HG02678 (cell line): ENCODE data around the gene GJB6.

Experiments
- ATAC-seq: cut with Tn5 transposase; IDR thresholded peaks from one replicate; pipeline ENCODE4 v1.9.1; 2021; ENCODE audit warnings: mild to moderate bottlenecking, moderate library complexity; ENCODE audit not compliant: unreplicated experiment

The GJB6 gene

DNA sequence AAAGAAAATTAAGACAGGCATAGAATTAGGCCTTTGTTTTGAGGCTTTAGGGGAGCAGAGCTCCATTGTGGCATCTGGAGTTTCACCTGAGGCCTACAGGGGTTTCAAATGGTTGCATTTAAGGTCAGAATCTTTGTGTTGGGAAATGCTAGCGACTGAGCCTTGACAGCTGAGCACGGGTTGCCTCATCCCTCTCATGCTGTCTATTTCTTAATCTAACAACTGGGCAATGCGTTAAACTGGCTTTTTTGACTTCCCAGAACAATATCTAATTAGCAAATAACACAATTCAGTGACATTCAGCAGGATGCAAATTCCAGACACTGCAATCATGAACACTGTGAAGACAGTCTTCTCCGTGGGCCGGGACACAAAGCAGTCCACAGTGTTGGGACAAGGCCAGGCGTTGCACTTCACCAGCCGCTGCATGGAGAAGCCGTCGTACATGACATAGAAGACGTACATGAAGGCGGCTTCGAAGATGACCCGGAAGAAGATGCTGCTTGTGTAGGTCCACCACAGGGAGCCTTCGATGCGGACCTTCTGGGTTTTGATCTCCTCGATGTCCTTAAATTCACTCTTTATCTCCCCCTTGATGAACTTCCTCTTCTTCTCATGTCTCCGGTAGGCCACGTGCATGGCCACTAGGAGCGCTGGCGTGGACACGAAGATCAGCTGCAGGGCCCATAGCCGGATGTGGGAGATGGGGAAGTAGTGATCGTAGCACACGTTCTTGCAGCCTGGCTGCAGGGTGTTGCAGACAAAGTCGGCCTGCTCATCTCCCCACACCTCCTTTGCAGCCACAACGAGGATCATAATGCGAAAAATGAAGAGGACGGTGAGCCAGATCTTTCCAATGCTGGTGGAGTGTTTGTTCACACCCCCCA is 43.2 kb downstream of the GJB6 start:
- no peak for ATAC-seq

DNA sequence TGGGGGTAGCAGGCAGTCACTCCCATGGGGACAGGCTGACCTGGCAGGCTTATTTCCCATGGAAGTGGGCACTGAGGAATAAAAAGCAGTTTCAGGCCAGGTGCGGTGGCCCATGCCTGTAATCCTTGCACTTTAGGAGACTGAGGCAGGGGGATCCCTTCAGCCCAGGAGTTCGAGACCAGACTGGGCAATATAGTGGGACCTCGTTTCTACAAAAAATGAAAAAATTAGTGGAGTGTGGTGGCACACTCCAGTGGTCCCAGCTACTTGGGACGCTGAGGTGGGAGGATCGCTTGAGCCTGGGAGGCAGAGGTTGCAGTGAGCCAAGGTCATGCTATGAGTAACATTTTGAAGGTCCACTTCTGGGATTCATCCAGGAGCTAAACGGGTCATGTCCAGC is 45.3 kb downstream of the GJB6 start:
- no peak for ATAC-seq

DNA sequence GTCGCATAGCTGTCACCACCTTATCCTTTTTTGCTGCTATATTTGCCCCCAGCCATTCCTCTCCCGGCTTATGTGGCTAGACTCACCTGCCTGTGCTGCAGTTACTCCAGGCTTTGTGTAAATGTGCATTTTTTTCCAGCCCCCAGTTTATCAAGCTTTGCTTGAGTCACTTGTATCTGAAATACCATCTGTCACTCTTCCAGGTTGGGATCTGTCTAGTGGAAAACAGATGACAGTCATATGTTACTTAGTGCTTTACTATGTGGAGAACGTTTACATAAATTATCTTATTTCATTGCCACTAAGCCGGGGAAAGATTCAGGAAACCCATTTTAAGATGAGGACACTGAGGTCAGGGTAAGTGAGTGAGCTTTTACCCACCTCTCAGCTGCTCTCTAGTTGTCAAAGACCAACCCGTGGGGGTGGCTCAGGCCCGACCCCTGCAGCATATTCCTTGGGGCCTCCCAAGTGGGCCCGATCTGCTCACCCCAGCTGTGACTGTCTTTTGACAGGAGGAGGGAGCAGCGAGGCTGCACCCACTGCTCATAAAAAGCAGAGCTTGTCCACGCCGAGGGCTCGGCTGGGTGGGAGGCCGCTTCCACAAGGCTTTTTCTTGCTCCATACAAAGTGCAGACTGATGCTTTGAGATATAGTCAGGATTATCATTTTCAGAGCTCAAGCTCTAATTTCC is 46.6 kb downstream of the GJB6 start:
- no peak for ATAC-seq

DNA sequence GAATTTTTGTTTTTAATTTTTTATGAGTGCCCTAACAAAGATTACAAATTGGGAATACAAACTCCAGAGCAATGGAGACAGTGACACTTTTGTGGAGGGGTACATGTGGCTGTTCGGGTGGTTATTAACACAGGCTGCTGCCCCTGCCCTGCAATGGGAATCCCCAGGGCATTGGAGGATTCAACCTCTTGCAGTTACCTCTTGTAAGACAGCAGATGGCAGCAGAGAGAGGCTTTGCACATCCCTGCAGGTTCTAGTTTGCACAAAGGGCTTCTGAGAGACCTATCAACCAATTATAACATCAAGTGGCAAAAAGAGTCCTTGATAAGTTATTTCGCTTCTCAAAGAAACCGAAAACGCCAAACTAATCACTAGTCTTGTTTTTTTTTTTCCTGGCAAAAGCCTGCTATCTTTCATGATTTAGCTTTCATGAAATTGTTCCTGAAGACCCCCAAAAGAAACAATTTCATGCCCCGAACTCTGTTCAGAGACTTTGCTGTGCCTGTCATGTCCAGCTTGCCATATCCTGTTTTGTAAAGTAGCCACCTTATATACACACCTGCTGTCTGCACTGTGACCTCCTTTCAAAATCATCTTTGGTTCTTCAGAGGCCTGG is 49.8 kb downstream of the GJB6 start:
- ATAC-seq, result peak; percentile 77

GRCh38 chr13:20181188-20181587 is 50.9 kb downstream of the GJB6 start:
- ATAC-seq, result no peak

DNA sequence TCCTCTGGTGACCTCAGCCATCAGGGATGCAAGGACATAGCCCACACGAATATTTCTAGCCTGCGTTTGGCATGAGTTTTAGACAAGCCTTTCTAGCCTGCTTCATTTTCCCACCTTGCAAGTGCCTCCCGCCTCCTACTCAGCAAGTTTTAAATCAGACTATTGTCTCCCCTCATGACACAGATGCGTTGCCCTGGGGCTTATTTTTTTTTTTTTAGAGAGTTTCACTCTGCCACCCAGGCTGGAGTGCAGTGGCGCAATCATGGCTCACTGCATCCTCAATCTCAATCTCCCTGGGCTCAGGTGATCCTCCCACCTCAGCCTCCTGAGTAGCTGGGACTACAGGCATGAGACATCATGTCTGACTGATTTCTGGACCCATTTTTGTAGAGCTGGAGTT is 54.0 kb downstream of the GJB6 start:
- ATAC-seq, result no peak

GRCh38 chr13:20177049-20177831 is 54.9 kb downstream of the GJB6 start:
- no peak for ATAC-seq

- ATAC-seq, result no peak
Measured at GRCh38 chr13:20175907-20176652, 56.0 kb downstream of the GJB6 start.

- ATAC-seq, result no peak
Measured at GRCh38 chr13:20175406-20175794, 56.7 kb downstream of the GJB6 start.

DNA sequence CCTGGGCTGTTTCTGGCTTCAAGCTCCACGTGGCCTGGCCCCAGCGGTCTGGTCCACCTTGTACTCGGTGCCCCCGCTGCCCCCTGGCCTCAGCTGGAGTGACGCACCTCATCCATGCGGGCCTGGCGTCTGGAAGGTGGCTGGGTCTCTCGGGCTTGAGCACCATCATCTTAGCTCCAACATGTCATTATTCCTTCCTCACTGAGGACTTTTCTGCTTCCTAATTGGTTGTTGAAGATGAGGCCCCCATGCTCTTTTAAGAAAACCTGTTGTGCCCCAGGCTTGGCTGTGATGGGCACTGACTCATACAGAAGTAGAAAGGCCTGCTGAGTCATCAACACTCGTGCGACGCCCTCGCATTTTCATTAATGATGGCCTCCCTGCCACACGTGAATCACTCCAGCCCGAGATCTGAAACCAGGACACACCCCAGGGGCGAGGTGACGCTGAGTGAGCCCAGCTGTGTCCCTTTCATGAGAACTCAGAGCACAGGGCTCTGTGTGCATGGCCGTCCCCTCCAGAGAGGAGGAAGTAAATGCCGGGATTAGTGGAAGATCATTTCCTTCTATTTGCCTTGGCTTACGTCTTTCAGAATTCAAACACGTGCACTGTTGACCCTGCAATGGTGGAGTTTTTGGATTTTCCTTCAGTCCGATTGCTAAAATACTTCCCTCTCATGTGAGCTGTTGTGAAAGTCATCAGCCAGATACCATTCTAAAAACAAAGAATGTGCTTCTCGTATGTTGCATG is 57.3 kb downstream of the GJB6 start:
- ATAC-seq, result peak; percentile 94

GRCh38 chr13:20173116-20173746 is 58.9 kb downstream of the GJB6 start:
- ATAC-seq, result no peak
